HepG2 (cell line): ENCODE data around the gene ZNF511.

Experiments used
- CTCF ChIP-seq: sonication (generic); formaldehyde crosslinking; IDR thresholded peaks from 2 replicates; pipeline ENCODE4 v1.5.0; 2020; ENCODE audit warnings: mild to moderate bottlenecking, missing genetic modification reagents, moderate library complexity
- EP300 ChIP-seq, 3 experiments: sonication (generic) in 1 of 3; formaldehyde crosslinking in 1 of 3; IDR thresholded peaks; 2 replicates each; pipeline versions ENCODE4 v1.5.1 to v1.6.1; 2011 to 2020; ENCODE audit warnings: low read depth in 2 of 3, low read length in 2 of 3, borderline replicate concordance in 1 of 3, improper control_type of control experiment in 1 of 3, mild to moderate bottlenecking in 1 of 3, missing genetic modification reagents in 1 of 3, moderate library complexity in 1 of 3
- HCFC1 ChIP-seq: fragments of 150-350 bp; IDR thresholded peaks from 2 replicates; pipeline ENCODE4 v1.6.1; 2014; ENCODE audit warnings: low read depth, low read length
- MTF1 ChIP-seq: sonication (generic); formaldehyde crosslinking; IDR thresholded peaks from 2 replicates; pipeline ENCODE4 v1.5.0; 2020; ENCODE audit warnings: missing genetic modification reagents
- NFIC ChIP-seq: IDR thresholded peaks from 2 replicates; pipeline ENCODE4 v1.6.1; 2012; ENCODE audit warnings: mild to moderate bottlenecking, low read length, inconsistent platforms
- NR2C2 ChIP-seq: sonication (generic); formaldehyde crosslinking; IDR thresholded peaks from 2 replicates; pipeline ENCODE4 v1.4.0; 2020; ENCODE audit warnings: missing genetic modification reagents, mild to moderate bottlenecking, moderate library complexity, borderline replicate concordance
- RAD21 ChIP-seq: fragments of 450-650 bp; formaldehyde crosslinking; IDR thresholded peaks from 2 replicates; pipeline ENCODE4 v1.5.0; 2020; ENCODE audit warnings: mild to moderate bottlenecking
- REST ChIP-seq, 2 experiments: IDR thresholded peaks; 2 replicates each; pipeline ENCODE4 v1.6.1; 2011 to 2012; ENCODE audit warnings: low read length in 2 of 2, borderline replicate concordance in 1 of 2, low read depth in 1 of 2, mild to moderate bottlenecking in 1 of 2, moderate library complexity in 1 of 2
- RNF219 ChIP-seq: sonication (generic); formaldehyde crosslinking; IDR thresholded peaks from 2 replicates; pipeline ENCODE4 v1.5.0; 2020; ENCODE audit warnings: mild to moderate bottlenecking, missing genetic modification reagents
- ZNF326 ChIP-seq: sonication (generic); formaldehyde crosslinking; IDR thresholded peaks from 2 replicates; pipeline ENCODE4 v1.4.0; 2020; ENCODE audit warnings: missing genetic modification reagents, borderline replicate concordance
- ZNF704 ChIP-seq: sonication (generic); formaldehyde crosslinking; IDR thresholded peaks from 2 replicates; pipeline ENCODE4 v1.8.1; 2023; ENCODE audit warnings: mild to moderate bottlenecking, inconsistent platforms, moderate library complexity, missing genetic modification reagents, borderline replicate concordance
- TF ChIP-seq, protein P1 (sequence below): IDR thresholded peaks from 2 replicates; pipeline ENCODE4 v1.6.1; 2016; ENCODE audit warnings: missing compliant biosample characterization, missing genetic modification reagents, borderline replicate concordance
- TF ChIP-seq, protein P2 (sequence below): sonication (generic); formaldehyde crosslinking; IDR thresholded peaks from 2 replicates; pipeline ENCODE4 v1.5.0; 2020; ENCODE audit warnings: missing genetic modification reagents
- TF ChIP-seq, protein P3 (sequence below): sonication (generic); formaldehyde crosslinking; IDR thresholded peaks from 2 replicates; pipeline ENCODE4 v1.4.0; 2020; ENCODE audit warnings: mild to moderate bottlenecking, missing genetic modification reagents

DNA sequence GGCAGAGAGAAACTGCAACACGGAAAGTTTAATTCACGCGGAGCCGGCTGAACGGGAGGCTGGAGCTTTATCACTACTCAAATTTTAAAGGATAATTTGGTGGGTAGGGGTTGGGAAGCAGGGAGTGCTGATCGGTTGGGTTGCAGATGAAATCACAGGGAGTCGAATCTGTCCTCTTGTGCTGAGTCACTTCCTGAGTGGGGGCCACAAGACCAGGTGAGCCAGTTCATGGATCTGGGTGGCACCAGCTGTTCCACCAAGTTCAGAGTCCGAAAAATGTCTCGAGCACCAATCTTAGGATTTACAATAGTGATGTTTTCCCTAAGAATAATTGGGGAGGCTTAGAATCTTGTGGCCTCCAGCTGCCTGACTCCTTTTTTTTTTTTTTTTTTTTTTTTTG, 34.8 kb downstream of the ZNF511 start:
- TF ChIP-seq ZNF326 (CRISPR knock-in tag) (no peak), NR2C2 (CRISPR knock-in tag) (no peak), RAD21 (no peak), REST (IDR thresholded peaks at IDR 0.05; ENCODE audit: borderline replicate concordance in 1 of 2, low read depth in 1 of 2, low read length in 2 of 2) (no peak), CTCF (CRISPR knock-in tag) (no peak), EP300 (IDR thresholded peaks at IDR 0.05; ENCODE audit: low read depth in 2 of 2, low read length in 2 of 2) (no peak), EP300 (CRISPR knock-in tag; IDR thresholded peaks at IDR 0.05; ENCODE audit: borderline replicate concordance) (no peak), NFIC (no peak), ZNF704 (CRISPR knock-in tag) (no peak), HCFC1 (no peak), RNF219 (CRISPR knock-in tag) (no peak), MTF1 (CRISPR knock-in tag) (no peak)
- TF ChIP-seq, protein P1, sequence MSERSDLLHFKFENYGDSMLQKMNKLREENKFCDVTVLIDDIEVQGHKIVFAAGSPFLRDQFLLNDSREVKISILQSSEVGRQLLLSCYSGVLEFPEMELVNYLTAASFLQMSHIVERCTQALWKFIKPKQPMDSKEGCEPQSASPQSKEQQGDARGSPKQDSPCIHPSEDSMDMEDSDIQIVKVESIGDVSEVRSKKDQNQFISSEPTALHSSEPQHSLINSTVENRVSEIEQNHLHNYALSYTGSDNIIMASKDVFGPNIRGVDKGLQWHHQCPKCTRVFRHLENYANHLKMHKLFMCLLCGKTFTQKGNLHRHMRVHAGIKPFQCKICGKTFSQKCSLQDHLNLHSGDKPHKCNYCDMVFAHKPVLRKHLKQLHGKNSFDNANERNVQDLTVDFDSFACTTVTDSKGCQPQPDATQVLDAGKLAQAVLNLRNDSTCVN = no peak
- TF ChIP-seq, protein P2, sequence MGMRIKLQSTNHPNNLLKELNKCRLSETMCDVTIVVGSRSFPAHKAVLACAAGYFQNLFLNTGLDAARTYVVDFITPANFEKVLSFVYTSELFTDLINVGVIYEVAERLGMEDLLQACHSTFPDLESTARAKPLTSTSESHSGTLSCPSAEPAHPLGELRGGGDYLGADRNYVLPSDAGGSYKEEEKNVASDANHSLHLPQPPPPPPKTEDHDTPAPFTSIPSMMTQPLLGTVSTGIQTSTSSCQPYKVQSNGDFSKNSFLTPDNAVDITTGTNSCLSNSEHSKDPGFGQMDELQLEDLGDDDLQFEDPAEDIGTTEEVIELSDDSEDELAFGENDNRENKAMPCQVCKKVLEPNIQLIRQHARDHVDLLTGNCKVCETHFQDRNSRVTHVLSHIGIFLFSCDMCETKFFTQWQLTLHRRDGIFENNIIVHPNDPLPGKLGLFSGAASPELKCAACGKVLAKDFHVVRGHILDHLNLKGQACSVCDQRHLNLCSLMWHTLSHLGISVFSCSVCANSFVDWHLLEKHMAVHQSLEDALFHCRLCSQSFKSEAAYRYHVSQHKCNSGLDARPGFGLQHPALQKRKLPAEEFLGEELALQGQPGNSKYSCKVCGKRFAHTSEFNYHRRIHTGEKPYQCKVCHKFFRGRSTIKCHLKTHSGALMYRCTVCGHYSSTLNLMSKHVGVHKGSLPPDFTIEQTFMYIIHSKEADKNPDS (CRISPR knock-in tag) = no peak
- TF ChIP-seq, protein P3, sequence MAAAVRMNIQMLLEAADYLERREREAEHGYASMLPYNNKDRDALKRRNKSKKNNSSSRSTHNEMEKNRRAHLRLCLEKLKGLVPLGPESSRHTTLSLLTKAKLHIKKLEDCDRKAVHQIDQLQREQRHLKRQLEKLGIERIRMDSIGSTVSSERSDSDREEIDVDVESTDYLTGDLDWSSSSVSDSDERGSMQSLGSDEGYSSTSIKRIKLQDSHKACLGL = no peak
